GM18858 (cell line): ENCODE results near the gene FRA10AC1.

Experiments used
- ATAC-seq: cut with Tn5 transposase; IDR thresholded peaks from one replicate; pipeline ENCODE4 v1.9.1; 2021; ENCODE audit not compliant: unreplicated experiment

FRA10AC1 gene, protein sequence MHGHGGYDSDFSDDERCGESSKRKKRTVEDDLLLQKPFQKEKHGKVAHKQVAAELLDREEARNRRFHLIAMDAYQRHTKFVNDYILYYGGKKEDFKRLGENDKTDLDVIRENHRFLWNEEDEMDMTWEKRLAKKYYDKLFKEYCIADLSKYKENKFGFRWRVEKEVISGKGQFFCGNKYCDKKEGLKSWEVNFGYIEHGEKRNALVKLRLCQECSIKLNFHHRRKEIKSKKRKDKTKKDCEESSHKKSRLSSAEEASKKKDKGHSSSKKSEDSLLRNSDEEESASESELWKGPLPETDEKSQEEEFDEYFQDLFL

DNA sequence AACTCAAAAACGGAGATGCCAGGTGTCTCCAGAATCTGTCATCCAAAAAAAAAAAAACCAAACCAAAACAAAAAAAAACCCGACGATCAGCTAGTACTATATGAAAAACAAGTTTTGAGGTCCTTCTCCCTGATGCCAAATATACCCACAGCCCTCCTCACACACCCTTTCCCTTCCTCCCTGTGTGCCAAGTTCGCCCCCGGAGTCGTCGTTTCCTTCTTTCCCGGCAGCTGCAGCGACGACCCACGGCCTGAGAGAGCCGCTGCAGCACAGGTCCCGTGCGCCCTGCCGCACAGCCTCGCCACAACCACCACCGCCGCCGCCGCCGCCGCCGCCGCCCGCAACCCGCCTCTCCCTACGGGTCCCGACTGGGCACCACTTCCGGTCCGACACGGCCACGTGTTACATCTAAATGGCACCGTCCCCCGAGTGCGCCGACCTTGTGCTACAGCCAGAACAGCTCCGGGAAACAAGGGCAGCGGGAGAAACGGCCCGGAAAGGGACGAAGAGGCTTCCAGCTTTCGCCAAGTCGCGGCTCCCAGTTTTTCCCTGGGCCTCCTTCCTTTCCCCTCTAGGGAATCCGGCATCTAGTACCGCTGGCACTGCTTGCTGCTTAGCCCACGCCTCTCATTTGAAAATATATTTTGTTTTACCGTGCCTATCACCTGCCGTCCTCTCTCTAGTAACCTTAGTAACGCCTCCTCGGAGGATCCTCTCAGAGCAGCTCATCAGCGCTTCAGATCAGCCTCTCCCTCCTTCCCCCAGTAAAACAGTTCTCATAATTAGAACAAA, at the start of gene FRA10AC1:
Gene FRA10AC1 (minus strand): TSS at position 383 of the 792 bp plus-strand sequence. CDS start 2,486 bp downstream, outside the sequence.
- peak; percentile 47 for ATAC-seq

DNA sequence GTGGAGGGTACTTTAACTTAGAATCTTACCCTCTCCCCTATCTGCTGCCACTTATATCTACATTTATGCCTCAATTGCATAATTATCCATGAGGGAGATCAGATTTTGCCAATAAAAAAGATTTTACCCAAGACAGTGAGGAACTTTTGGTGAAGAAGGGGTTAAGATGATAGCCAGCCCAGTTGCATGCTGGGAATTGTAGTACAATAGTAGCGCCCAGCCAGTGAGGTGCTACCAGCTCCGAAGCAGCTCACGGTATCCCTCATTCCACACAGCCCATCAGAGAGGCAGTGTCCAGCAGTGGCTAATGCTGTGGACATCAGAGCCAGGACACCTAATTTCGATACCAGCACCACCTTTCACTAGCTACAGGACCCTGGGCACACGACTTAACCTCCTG, 49.4 kb upstream of the FRA10AC1 start:
- ATAC-seq: no peak

DNA sequence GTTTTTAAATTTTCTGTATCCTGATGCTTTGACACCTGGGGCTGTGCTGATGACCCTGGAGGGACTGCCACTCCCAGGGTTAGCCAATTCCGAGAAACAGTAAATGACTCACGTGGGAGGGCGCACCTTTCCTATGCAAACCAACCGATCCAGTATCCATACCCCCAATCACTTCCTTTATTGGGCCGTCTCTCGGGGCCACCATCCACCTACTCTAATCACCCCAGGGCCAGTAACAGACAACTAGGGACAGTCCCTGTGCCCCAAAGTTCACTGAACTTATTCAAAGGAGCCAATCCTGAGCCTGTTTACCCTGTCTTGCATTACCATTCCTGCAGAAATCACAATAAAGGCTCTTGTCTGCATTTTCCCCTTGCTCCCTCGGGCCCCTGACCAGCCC, 48.7 kb upstream of the FRA10AC1 start:
- no peak for ATAC-seq

DNA sequence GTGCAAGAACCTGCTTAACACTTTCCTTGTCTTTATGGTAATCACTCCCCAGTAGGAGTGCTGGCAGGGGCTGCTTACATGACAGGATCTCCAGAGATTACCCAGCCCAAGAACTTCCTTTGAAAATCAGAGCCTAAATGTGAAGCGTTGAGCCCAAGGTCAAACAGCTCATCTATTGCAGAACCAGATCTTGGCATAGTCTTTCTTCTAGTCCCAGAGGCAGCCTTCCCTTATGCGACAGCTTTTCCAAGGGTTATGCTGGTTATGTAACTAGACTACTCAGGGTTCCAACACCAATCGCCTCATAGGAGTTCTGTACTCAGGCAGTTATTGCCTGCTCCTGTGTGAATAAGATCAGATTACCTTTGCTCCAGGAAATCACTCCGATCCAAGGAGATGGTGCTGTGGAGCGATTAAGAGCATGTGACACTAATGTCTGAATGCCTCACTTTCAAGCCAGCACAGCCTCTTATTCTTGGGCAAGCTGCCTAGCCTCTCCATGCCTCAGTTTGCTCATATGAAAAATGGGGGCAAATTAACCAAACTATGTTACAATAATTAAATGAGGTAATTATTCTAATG, 46.9 kb upstream of the FRA10AC1 start:
- no peak for ATAC-seq

DNA sequence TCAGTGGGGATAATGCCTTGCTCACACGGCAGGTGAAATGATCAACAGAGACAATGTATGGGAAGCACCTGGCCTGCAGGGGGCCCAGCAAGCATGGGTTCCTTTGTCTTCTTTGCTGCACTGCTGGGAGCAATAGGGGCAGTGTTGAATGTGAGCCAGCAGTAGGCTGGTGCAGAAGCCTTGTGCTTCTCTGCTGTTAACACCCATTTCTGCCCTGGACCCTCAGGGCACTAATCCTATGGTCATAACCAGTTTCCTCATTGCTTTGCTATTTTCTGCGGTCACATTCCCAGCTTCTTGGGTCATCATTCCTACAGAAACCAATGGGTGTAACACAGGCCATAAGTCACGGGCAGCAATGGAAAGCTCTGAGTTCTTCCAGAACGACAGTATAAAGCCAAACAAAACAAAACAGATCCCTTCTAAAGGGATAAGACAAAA, 44.5 kb upstream of the FRA10AC1 start:
- no peak for ATAC-seq

DNA sequence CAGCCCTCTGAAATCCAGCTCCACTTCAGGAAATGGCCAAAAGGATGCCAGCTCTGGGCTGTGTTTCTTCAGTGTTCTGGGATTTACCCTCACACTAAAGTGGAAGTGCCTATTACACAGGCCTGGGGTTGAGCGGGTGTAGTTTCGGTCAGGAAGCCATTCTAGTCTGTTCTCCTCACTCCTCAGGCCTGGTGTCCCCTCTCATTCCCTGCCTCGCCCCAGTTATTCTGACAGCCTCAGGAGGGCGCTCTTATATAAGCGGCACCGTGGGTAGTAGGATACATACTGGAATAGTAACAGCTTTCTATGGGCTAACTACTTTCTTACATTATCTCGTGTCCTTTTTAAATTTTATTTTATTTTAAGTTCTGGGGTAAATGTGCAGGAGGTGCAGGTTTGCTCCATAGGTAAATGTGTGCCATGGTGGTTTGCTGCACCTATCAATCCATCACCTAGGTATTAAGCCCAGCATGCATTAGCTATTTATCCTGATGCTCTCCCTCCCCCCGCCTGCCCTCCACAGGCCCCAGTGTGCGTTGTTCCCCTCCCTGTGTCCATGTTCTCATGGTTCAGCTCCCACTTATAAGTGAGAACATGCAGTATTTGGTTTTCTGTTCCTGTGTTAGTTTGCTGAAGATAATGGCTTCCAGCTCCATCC, 43.1 kb upstream of the FRA10AC1 start:
- ATAC-seq: no peak

DNA sequence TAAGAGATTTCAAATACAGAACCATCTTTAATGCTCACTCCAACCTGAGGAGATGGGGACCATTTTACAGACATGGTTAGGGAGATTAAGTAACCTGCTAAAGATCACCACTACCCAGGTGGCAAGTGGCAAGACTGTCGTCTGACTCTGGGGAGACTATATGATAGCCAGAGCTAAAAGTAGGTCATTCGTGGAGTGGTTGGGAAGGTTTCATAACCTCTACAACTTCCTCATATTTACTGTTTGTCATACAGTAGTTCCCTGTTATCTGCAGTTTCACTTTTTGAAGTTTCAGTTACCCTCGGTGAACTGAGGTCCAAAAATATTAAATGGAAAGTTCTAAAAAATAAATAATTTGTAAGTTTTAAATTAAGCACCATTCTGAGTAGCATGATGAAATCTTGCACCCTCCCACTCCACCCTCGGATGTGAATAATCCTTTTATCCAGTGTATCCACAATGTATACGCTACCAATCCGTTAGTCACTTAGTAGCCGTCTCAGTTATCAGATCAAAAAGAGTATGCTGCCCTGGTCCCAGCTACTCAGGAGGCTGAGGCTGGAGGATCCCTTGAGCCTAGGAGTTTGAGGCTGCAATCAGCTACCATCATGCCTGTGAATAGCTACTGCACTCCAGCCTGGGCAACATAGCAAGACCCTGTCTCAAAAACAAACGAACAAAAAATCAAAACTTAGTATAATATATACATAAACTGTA, 40.4 kb upstream of the FRA10AC1 start:
- peak; percentile 91 for ATAC-seq

DNA sequence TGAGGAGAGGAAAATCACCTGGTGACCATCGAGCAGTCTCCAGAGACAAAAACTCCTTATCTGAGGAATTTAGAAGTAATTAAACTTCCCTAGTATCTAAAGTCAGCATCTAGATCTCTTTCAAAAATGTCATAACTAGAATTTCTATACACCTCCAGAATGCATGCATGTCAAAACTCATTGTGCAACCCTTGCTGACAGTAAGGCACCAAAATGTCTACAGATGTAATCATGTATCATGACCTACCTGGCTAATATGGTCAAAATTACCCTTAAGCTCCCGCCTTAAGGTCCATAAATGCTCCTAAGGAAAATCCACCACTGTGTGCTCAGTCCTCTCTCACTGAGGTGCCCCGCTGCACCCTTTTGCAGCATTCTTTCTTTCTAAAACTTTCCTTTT, 39.0 kb upstream of the FRA10AC1 start:
- ATAC-seq: no peak

DNA sequence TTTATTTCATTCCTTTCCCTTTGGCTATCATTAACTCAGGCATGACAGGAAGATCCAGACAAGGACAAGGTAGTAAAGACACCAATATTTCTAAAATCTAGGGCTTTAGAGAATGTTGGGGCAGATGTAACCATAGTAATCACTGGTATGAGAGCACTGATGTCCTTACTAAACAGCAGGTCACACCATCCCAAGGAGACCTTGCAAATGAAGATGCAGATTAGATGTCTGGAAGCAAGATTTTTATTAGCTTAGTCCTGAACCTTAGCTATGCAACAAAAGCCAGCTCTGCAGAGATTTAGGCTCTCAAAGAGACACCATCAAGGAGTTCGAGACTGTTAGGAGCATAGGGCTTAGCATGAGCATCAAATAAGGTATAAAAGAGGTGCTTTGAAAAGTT, 23.6 kb upstream of the FRA10AC1 start:
- no peak for ATAC-seq

DNA sequence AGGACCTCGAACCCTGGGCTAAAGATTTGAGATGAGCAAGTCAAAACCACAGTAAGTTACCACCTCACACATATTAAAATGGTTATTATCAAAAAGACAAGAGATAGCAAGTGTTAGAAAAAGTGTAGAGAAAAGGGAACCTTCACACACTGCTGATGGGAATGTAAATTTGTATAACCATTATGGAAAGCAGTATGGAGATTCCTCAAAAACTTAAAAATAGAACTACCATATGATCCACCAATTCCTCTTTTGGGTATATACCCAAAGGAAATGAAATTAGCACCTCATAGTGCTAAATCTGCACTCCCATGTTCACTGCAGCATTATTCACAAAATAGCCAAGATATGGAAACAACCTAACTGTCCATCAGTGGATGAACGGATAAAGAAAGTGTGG, 20.8 kb upstream of the FRA10AC1 start:
- ATAC-seq: no peak

DNA sequence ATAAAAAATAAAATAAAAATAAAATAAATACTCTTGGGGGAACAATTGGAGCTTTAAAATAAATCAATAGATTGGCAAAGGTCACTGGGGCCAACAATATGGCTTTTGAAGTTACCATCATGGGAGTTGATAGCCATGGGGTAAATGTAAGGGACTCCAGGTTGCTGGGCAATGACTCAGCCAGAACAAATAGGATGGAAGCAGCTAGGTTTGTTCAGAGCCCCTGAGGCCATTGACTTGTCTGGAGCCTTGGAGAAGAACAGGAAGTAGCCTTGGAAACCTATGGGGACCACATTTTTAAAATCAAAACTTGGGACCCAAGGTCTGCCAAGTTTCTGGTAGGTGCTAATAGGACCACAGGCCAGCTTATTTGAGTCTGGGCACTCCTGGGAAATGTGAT, 20.2 kb upstream of the FRA10AC1 start:
- no peak for ATAC-seq

DNA sequence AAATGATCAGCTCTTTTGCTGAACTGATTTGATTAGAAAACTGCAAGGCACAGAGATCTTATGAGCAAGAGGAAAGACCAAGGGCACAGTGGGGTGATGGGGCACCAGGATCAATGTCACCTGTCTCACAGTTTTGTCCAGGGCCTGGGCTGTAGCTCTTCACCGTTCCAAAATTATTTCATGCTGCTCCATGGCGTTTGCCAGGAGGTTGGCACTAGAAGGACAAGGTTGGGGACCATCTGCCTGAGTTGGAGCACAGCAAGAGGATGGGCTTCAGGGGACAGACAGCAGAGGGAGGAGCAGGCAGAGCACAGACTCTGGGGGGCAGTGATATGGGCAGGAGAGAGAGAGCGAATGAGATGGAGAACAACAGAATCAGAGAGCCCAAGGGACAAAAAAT, 17.5 kb upstream of the FRA10AC1 start:
- no peak for ATAC-seq

DNA sequence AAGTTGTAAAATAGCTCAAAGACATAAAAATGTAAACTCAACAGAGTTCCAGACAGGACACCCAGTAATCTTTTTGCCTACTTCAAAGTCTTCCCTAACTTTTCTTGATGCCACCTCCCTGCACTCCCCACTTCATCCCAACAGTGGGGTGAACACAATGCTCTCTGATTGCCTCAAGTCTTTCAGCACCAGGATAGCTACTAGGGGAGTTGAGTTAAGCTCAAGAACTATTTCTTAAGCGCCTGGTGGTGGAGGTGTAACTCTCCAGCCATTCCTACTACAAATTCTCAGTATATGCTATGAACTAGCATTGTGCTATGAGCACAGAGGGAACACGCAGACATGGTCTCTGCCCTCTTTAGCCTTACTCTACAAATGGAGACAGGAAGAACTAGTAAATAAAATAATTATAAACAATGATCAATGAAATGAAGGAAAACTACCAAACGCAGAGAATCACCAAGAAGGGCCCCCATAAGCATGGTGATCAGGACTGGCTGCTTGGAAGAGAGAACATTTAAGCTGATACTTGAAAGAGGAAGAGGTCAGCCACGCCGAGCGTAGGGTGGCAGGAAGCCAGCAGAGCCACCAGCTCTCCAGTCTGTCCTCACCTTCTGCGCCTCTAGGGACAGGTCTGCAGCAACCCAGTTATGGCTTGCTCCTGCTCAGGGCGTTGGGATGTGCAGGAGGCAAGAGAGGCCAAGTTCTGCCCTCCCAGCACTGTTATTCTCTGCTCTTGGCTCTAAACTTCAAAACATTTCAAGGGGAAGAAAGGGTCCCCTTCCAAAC, 16.7 kb upstream of the FRA10AC1 start:
- no peak for ATAC-seq

DNA sequence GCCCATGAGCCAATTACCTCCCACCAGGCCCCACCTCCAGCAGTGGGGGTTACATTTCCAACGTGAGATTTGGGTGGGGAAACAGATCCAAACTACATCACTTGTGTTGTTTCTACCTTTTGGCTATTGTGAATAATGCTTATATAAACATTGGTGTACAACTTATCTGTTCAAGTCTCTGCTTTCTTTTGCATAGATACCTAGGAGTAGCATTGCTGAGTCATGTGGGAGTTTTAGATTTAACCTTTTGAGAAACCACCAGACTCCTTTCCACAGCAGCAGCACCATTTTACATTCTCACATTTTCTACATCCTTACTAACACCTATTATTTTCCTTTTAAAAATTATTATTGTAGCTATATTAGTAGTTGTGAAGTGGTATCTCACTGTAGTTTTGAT, 14.4 kb upstream of the FRA10AC1 start:
- ATAC-seq: no peak

DNA sequence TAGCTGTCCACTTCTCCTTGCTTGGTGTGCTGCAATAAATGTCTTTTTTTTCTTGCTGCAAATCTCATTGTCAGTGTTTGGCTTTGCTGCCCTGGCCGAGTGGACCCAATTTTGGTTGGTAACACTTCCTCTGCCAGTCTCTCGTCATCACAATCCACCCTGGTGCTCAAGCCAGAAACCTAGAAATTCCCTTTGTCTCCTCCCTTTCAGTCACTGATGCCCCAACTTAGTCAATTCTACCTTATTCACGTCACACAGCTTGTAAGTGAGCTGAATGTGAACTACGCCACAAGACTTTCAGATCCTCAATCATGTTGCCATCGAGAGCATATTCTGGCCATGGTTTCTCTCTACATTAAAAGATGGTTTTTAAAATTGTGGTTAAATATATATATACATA, 13.0 kb upstream of the FRA10AC1 start:
- peak; percentile 91 for ATAC-seq

DNA sequence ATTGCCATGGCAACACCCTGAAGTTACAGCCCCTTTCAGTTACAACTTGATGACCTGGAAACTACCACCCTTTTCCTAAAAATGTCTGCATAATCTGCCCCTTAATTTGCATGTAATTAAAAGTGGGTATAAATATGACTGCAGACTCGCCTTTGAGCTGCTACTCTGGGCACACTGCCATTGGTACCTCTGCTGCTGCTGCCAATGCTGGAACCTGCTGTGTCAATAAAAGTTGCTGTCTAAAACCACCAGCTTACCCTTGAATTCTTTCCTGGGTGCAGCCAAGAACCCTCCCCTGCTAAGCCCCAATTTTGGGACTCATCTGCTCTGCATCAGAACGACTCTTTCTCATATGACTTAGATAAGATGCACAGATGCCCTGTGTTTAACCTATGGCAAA, 10.2 kb upstream of the FRA10AC1 start:
- ATAC-seq: no peak

DNA sequence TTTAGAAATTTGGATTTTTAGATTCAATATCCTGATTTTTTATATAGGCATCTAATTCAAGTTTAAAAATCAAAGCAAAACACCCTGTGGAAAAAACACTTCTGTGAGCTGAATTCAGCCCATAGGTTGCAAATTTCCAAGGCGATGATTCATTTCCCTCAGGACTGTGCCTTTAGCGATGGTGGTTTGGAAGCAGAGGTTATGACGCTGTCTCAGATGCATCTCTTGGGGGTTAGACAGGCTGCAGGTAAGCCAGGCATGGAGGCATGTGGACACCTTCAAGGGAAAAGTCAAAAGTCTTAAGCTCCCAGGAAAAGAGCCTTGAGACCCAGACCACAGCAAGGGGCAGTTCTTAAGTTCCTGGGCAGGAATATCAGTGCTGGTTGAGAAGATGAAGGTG, 9.5 kb upstream of the FRA10AC1 start:
- no peak for ATAC-seq

DNA sequence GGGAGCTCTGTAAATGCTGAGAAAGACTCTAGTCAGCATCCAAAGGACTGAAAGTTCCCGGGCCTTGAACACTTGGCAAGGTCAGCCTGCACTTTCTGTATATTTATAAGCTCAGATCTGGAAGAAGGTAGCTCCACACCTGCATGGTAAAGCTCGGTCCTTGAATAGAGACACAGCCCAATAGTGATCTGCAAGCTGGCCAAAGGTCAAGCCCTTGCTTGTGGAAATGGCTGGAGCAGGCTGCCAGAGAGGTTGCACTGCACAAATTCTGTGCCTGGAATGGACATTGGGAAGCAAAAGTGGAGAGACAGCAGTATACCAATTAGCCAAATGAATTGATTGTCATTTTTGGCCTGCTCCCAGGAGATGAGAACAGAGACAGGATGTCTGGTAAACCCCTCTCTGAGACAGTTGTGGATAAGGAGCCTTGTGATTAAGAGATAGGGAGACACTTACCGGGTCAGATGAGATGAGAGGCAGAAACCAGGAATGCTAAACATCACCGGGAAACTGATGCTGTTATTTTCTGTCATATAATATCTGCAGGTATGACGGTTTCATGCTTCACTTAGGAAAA, 8.0 kb upstream of the FRA10AC1 start:
- no peak for ATAC-seq

DNA sequence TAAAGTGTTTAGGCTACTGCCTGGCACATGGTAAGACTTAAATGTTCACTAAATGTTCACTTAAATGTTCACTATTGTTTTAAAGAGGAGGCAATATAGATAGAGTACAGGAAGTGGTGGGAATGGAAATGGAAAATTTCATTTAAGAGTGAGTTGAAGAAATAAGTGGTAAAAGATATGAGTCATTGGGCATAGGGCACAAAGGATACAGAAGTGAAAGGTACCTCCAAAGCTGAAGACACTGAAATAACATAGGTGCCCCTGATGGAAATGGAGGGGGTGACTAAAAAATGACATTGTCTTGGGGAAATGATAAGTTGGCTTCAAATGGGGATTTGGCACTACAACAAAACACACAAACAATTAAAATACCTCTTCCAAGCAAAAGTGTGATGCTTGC, 5.2 kb upstream of the FRA10AC1 start:
- no peak for ATAC-seq

DNA sequence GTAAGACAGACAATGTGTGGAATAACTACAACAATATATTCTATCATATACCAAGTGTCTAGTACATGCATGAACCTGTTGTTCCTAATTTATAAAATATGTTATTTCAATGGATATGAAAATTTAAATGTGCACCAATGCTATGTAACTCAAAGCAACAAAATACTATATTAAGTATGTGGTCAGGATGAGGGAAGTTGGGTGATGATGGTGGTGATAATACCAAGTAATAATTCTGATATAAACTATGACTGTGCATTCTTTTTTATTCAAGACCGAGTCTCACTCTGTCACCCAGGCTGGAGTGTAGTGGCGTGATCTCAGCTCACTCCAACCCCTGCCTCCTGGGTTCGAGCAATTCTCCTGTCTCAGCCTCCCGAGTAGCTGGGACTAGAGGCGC, 2.1 kb upstream of the FRA10AC1 start:
- no peak for ATAC-seq
